ENCODE measurements around the gene STK32A. TPM values are rescaled to one million over a fixed set of nuclear protein-coding genes. Genes with fewer than 3 reads are reported as not detected.

STK32A gene
- total and polyA plus RNA-seq, 4 donors: 0.03 to 0.17 (median 0.09) TPM

DNA sequence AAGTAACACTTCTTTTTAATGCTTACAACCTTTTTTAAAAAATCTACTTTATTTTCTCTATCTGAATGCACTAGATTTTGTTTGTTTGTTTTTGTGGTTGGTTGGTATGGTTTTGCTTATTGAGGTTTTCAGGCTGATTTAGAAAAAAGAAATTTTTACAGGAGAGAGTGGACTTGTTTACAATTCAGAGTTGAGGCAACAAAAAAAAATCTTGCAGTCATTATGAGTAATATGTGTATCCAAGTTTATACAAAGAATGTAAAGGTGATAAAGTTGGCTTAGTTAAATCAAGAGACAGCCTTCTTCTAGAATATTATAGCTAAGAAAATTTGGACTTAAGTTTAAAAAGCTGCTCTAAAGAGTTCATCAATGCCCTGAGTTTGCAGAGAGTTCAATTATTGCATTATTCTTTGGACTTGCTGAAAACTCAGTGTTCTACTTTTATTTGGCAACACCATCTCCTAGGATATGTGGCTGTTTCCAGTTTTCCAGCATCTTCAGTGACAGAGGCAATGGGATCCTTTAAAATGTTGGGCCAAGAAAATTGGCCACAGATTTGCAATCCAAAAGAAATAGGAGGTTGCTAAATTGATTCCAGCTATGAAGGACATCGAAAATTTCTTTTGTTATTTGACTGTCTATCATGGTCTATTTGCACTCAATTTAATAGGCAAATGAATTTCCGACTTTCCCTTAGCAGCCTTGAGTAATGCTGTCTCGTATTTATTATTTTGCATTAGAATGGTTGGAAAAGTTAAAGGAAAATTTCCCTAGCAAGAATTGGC, 10.7 kb downstream of the STK32A start:
- TF ChIP-seq JUND (IDR thresholded peaks at IDR 0.05) (no peak), TAF1 (conservative IDR thresholded peaks at IDR 0.05) (no peak), HNF4A (conservative IDR thresholded peaks at IDR 0.05) (no peak), GABPA (IDR thresholded peaks at IDR 0.05 in 1 of 2, conservative IDR thresholded peaks at IDR 0.05 in 1 of 2) (no peak), HNF4G (IDR thresholded peaks at IDR 0.05) (no peak), SP1 (IDR thresholded peaks at IDR 0.05) (no peak), YY1 (IDR thresholded peaks at IDR 0.05) (no peak), RXRA (IDR thresholded peaks at IDR 0.05) (no peak), EGR1 (IDR thresholded peaks at IDR 0.05; ENCODE audit: low read depth in 2 of 2) (no peak), RAD21 (IDR thresholded peaks at IDR 0.05) (no peak), FOXA2 (IDR thresholded peaks at IDR 0.05) (no peak), NR2F2 (IDR thresholded peaks at IDR 0.05) (no peak), FOXA1 (IDR thresholded peaks at IDR 0.05) (no peak)
- TF ChIP-seq, protein P1, sequence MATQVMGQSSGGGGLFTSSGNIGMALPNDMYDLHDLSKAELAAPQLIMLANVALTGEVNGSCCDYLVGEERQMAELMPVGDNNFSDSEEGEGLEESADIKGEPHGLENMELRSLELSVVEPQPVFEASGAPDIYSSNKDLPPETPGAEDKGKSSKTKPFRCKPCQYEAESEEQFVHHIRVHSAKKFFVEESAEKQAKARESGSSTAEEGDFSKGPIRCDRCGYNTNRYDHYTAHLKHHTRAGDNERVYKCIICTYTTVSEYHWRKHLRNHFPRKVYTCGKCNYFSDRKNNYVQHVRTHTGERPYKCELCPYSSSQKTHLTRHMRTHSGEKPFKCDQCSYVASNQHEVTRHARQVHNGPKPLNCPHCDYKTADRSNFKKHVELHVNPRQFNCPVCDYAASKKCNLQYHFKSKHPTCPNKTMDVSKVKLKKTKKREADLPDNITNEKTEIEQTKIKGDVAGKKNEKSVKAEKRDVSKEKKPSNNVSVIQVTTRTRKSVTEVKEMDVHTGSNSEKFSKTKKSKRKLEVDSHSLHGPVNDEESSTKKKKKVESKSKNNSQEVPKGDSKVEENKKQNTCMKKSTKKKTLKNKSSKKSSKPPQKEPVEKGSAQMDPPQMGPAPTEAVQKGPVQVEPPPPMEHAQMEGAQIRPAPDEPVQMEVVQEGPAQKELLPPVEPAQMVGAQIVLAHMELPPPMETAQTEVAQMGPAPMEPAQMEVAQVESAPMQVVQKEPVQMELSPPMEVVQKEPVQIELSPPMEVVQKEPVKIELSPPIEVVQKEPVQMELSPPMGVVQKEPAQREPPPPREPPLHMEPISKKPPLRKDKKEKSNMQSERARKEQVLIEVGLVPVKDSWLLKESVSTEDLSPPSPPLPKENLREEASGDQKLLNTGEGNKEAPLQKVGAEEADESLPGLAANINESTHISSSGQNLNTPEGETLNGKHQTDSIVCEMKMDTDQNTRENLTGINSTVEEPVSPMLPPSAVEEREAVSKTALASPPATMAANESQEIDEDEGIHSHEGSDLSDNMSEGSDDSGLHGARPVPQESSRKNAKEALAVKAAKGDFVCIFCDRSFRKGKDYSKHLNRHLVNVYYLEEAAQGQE (IDR thresholded peaks at IDR 0.05): no peak
- TF ChIP-seq, protein P2, sequence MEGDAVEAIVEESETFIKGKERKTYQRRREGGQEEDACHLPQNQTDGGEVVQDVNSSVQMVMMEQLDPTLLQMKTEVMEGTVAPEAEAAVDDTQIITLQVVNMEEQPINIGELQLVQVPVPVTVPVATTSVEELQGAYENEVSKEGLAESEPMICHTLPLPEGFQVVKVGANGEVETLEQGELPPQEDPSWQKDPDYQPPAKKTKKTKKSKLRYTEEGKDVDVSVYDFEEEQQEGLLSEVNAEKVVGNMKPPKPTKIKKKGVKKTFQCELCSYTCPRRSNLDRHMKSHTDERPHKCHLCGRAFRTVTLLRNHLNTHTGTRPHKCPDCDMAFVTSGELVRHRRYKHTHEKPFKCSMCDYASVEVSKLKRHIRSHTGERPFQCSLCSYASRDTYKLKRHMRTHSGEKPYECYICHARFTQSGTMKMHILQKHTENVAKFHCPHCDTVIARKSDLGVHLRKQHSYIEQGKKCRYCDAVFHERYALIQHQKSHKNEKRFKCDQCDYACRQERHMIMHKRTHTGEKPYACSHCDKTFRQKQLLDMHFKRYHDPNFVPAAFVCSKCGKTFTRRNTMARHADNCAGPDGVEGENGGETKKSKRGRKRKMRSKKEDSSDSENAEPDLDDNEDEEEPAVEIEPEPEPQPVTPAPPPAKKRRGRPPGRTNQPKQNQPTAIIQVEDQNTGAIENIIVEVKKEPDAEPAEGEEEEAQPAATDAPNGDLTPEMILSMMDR (IDR thresholded peaks at IDR 0.05; ENCODE audit: low read depth, low read length, missing input control): no peak
- TF ChIP-seq, protein P3, sequence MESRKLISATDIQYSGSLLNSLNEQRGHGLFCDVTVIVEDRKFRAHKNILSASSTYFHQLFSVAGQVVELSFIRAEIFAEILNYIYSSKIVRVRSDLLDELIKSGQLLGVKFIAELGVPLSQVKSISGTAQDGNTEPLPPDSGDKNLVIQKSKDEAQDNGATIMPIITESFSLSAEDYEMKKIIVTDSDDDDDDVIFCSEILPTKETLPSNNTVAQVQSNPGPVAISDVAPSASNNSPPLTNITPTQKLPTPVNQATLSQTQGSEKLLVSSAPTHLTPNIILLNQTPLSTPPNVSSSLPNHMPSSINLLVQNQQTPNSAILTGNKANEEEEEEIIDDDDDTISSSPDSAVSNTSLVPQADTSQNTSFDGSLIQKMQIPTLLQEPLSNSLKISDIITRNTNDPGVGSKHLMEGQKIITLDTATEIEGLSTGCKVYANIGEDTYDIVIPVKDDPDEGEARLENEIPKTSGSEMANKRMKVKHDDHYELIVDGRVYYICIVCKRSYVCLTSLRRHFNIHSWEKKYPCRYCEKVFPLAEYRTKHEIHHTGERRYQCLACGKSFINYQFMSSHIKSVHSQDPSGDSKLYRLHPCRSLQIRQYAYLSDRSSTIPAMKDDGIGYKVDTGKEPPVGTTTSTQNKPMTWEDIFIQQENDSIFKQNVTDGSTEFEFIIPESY (IDR thresholded peaks at IDR 0.05): no peak
- TF ChIP-seq, protein P4, sequence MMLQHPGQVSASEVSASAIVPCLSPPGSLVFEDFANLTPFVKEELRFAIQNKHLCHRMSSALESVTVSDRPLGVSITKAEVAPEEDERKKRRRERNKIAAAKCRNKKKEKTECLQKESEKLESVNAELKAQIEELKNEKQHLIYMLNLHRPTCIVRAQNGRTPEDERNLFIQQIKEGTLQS (IDR thresholded peaks at IDR 0.05): no peak
- TF ChIP-seq, protein P5, sequence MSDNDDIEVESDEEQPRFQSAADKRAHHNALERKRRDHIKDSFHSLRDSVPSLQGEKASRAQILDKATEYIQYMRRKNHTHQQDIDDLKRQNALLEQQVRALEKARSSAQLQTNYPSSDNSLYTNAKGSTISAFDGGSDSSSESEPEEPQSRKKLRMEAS (IDR thresholded peaks at IDR 0.05): no peak
- no peak overlapping the region for H3K9ac ChIP-seq (ENCODE audit: low read depth in 1 of 2, low read length in 2 of 2)
- H3K27ac ChIP-seq (ENCODE audit: low read depth in 1 of 2, low read length in 2 of 2): no peak overlapping the region
- no peaks in the 10 kb centered on the region for H3K4me1 ChIP-seq (ENCODE audit: control insufficient read depth in 4 of 4, insufficient read depth in 4 of 4, low read length in 3 of 4)
- 70% methylated on average over 3 of the region's 3 CpGs for WGBS
- H3K27me3 ChIP-seq (ENCODE audit: control insufficient read depth in 4 of 4, insufficient read depth in 4 of 4, low read length in 3 of 4): peaks cover 0 to 3% (median 0%) of the 10 kb centered on the region in 4 donors
- no peaks in the 10 kb centered on the region for H3K36me3 ChIP-seq (ENCODE audit: control insufficient read depth in 4 of 4, insufficient read depth in 3 of 4, low read depth in 1 of 4, low read length in 3 of 4)
- DNase-seq (ENCODE audit: low spot score): no peak
- H3K9me3 ChIP-seq (ENCODE audit: control insufficient read depth in 4 of 4, low read length in 3 of 4): no peaks in the 10 kb centered on the region
- no peak overlapping the region for H3K4me3 ChIP-seq (ENCODE audit: low read depth in 1 of 3, low read length in 3 of 3)

All from liver (tissue), 9 donors.